ENCODE measurements around the gene SLC35A1.
"Not testable (repeated sequence)": the region's sequence is repeated elsewhere in the genome, so short reads cannot be mapped to it uniquely, and the experiment has no call there.

The SLC35A1 gene

GRCh38 chr6:87472525-87473418, at the start of gene SLC35A1:
Gene SLC35A1, plus strand, starts transcription at chr6:87472974. Its CDS starts 30 bp downstream, at chr6:87473004.
- peak; percentile 79 for DNase-seq

GRCh38 chr6:87426789-87427188, 46.0 kb upstream of the SLC35A1 start:
- no peak for DNase-seq

GRCh38 chr6:87430499-87430898, 42.3 kb upstream of the SLC35A1 start:
- no peak for DNase-seq

GRCh38 chr6:87431263-87431662, 41.5 kb upstream of the SLC35A1 start:
- no peak for DNase-seq

- DNase-seq: peak; percentile 25
Observed at GRCh38 chr6:87436435-87436834, 36.3 kb upstream of the SLC35A1 start.

GRCh38 chr6:87441711-87442110, 31.1 kb upstream of the SLC35A1 start:
- no peak for DNase-seq

GRCh38 chr6:87444362-87444761, 28.4 kb upstream of the SLC35A1 start:
- no peak for DNase-seq

GRCh38 chr6:87465051-87465450, 7.7 kb upstream of the SLC35A1 start:
- DNase-seq: no peak

- peak; percentile 60 for DNase-seq
Observed at GRCh38 chr6:87473419-87473903, 687 bp downstream of the SLC35A1 start.

GRCh38 chr6:87481931-87482330, 9.2 kb downstream of the SLC35A1 start:
- DNase-seq: no peak

- no peak for DNase-seq
Observed at GRCh38 chr6:87482366-87482765, 9.6 kb downstream of the SLC35A1 start.

- peak; percentile 11 for DNase-seq
Observed at GRCh38 chr6:87483929-87484328, 11.2 kb downstream of the SLC35A1 start.

- no peak for DNase-seq
Observed at GRCh38 chr6:87484491-87484890, 11.7 kb downstream of the SLC35A1 start.

- no peak for DNase-seq
Observed at GRCh38 chr6:87487555-87487954, 14.8 kb downstream of the SLC35A1 start.

- not testable (repeated sequence) for DNase-seq
Observed at GRCh38 chr6:87489326-87489725, 16.6 kb downstream of the SLC35A1 start.

- DNase-seq: no peak
Observed at GRCh38 chr6:87494761-87495422, 22.1 kb downstream of the SLC35A1 start.

GRCh38 chr6:87498048-87498447, 25.3 kb downstream of the SLC35A1 start:
- no peak for DNase-seq

- no peak for DNase-seq
Observed at GRCh38 chr6:87501809-87502572, 29.2 kb downstream of the SLC35A1 start.

- no peak for DNase-seq
Observed at GRCh38 chr6:87504441-87504840, 31.7 kb downstream of the SLC35A1 start.

GRCh38 chr6:87514831-87515230, 42.1 kb downstream of the SLC35A1 start:
- no peak for DNase-seq

- DNase-seq: no peak
Observed at GRCh38 chr6:87518453-87518852, 45.7 kb downstream of the SLC35A1 start.

- DNase-seq: no peak
Observed at GRCh38 chr6:87522686-87523085, 49.9 kb downstream of the SLC35A1 start.

GRCh38 chr6:87529221-87529620, 56.4 kb downstream of the SLC35A1 start:
- no peak for DNase-seq

Data from stimulated activated CD4-positive, alpha-beta T cell treated with anti-CD3 and anti-CD28 coated beads, Interleukin-1b, Interleukin-23, amount 100 ng/mL, for 48 hours (primary cell).